Muscle layer of colon (tissue), 2 donors: ENCODE measurements around the gene ANK2.
A peak's percentile ranks its signal among the peaks of the same experiment; 100 is the strongest.

Experiments used
- H3K27ac ChIP-seq: one replicate; pipeline ENCODE4 v1.7.0; 2013; ENCODE audit warnings: low read depth, mild to moderate bottlenecking, low read length, moderate library complexity
- H3K27me3 ChIP-seq, 2 donors: one replicate each; pipeline ENCODE4 v1.7.0; 2013; ENCODE audit warnings: low read length in 2 of 2, mild to moderate bottlenecking in 2 of 2; ENCODE audit not compliant: insufficient read depth in 2 of 2, control insufficient read depth in 1 of 2
- H3K36me3 ChIP-seq: one replicate; pipeline ENCODE4 v1.7.0; 2013; ENCODE audit warnings: mild to moderate bottlenecking, low read length; ENCODE audit not compliant: insufficient read depth
- H3K4me1 ChIP-seq: one replicate; pipeline ENCODE4 v1.7.0; 2013; ENCODE audit warnings: mild to moderate bottlenecking, low read length; ENCODE audit not compliant: insufficient read depth
- H3K4me3 ChIP-seq, 2 donors: one replicate each; pipeline ENCODE4 v1.7.0; 2013; ENCODE audit warnings: low read length in 2 of 2, low read depth in 1 of 2, mild to moderate bottlenecking in 1 of 2, moderate library complexity in 1 of 2
- H3K9ac ChIP-seq: one replicate; pipeline ENCODE4 v1.7.0; 2013; ENCODE audit warnings: low read length
- H3K9me3 ChIP-seq: one replicate; pipeline ENCODE4 v1.7.0; 2013; ENCODE audit warnings: mild to moderate bottlenecking, low read length
- donor health status: abdominal sarcoma.
- donor health status: Adenocarcinoma of cecum.

The ANK2 gene

DNA sequence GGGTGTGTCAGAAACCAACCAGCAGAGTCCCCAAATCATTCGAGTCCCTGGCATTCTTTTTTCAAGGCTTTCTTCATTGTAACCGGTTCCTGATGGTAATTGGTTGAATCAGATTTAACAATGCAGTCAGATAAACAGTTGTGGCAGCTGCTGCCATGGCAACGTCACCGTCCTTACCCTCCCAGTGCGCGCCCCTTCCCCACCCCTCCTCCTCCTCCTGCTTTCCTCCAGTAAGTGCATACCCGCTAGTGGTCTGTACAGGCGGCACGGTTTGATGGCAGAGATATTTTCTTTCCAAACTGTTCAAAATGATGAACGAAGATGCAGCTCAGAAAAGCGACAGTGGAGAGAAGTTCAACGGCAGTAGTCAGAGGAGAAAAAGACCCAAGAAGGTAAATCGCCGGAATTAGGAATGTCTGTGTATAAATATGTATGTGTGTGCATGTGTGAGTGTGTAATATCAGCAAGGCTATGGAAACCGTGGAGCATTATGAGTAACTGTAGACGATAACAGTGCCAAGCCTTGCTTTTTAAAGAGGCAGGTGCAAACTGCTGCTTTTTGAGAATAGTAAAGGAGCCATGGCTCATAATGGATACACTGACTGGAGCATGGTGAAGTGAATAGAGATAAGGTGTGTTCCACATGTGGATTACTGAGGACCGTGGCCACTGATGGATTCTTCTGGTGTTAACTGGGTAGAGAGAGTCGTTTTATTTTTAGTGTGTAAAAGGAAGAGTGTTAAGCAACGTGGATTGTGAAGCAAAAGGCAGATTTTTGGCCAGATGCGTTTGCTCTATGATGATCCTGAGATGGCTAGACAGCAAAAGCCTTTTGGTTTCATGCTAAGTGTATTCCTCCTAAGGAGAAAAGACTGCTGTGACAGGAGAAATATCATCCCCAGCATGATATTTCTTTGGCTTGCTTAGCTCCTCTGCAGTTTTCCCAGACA, at the start of gene ANK2:
ANK2 (plus strand) TSS at position 233 of the 950 bp plus-strand sequence; CDS start at position 309, 76 bp downstream.
- no peaks in the 10 kb centered on the region for H3K36me3 ChIP-seq
- no peak within 1 kb of the TSS for H3K9ac ChIP-seq
- H3K9me3 ChIP-seq = no peaks in the 10 kb centered on the region
- H3K27me3 ChIP-seq = no peaks in the 10 kb centered on the region
- no peak within 1 kb of the TSS for H3K27ac ChIP-seq
- H3K4me3 ChIP-seq = peak within 1 kb of the TSS in 1 of 2 donors; percentile 50
- H3K4me1 ChIP-seq = peaks cover 8% of the 10 kb centered on the region

DNA sequence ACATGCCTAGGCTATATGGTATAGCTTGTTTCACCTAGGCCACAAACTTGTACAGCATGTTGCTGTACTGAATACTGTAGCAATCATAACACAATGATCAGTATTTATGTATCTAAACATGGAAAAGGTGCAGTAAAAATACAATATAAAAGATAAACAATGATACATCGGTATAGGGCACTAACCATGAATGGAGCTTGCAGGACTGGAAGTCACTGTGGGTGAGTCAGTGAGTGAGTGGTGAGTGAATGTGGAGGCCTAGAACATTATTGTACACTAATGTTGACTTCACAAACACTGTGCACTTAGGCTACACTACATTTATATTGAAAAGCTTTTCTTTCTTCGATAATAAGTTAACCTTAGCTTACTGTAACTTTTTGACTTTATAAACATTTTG, 45.6 kb upstream of the ANK2 start:
- Histone ChIP-seq H3K36me3 (no peaks in the 10 kb centered on the region), H3K4me1 (no peaks in the 10 kb centered on the region), H3K9ac (no peak overlapping the region), H3K9me3 (no peaks in the 10 kb centered on the region), H3K27me3 (no peaks in the 10 kb centered on the region), H3K27ac (no peak overlapping the region), H3K4me3 (no peak overlapping the region)

DNA sequence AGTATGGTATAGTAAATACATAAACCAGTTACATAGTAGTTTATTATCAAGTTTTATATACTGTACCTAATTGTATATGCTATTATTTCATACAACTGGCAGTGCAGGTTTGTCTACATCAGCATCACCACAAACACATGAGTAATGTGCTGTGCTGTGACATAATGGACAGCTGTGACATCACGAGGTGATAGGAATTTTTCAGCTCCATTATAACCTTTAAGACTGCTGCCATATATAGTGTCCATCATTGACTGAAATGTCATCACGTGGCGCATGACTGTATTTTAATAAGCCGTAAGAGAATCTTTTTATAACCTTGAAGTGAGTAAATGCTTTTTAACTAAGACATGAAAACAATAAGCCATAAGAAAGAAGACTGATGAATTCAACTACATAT, 44.8 kb upstream of the ANK2 start:
- H3K4me1 ChIP-seq = no peaks in the 10 kb centered on the region

DNA sequence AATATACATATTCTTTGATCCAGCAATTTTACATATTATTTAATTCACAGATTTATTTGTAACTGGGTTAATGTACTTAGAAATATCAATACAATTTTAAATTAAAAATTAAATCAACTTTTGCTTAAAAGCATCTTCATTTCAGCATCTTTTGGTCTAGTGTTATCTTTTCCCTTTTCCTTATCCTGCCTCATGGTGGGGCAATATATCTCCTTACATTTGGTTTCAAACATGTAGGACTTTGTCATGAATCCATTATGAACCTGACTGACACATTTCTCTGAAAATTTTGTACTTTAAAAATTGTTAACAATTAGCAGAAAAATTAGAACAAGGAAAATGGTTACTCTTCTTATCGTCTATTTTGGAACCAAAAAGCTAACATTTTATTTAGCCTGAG, 42.8 kb upstream of the ANK2 start:
- no peaks in the 10 kb centered on the region for H3K27me3 ChIP-seq
- H3K9ac ChIP-seq = no peak overlapping the region
- H3K4me1 ChIP-seq = no peaks in the 10 kb centered on the region

More for the DNA sequence above, 44.8 kb upstream of the ANK2 start:
- Histone ChIP-seq H3K27ac (no peak overlapping the region), H3K9me3 (no peaks in the 10 kb centered on the region), H3K9ac (no peak overlapping the region), H3K4me3 (no peak overlapping the region), H3K36me3 (no peaks in the 10 kb centered on the region), H3K27me3 (no peaks in the 10 kb centered on the region)

DNA sequence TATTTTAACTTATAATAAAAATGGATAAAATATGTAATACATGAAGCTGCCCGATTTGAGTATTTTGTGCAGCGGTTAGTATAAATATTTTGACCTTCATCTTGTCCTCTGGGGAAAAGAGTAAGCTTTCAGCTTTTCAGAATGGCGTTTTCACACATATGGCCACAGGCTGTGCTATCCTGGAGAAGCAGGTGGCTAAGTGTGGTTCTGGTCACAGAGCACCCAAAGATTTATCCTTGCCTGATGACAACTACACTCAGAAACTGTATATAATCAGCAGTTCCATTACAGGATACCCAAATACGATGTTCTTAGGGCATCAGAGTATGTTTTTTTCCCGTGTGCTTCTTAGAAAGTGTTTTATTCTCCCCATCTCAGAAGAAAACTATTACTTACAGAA, 42.3 kb upstream of the ANK2 start:
- Histone ChIP-seq H3K27ac (no peak overlapping the region), H3K36me3 (no peaks in the 10 kb centered on the region), H3K9ac (no peak overlapping the region), H3K27me3 (no peaks in the 10 kb centered on the region), H3K4me1 (no peaks in the 10 kb centered on the region), H3K4me3 (no peak overlapping the region), H3K9me3 (no peaks in the 10 kb centered on the region)

More for the DNA sequence above, 42.8 kb upstream of the ANK2 start:
- Histone ChIP-seq H3K27ac (no peak overlapping the region), H3K9me3 (no peaks in the 10 kb centered on the region), H3K4me3 (no peak overlapping the region), H3K36me3 (no peaks in the 10 kb centered on the region)

DNA sequence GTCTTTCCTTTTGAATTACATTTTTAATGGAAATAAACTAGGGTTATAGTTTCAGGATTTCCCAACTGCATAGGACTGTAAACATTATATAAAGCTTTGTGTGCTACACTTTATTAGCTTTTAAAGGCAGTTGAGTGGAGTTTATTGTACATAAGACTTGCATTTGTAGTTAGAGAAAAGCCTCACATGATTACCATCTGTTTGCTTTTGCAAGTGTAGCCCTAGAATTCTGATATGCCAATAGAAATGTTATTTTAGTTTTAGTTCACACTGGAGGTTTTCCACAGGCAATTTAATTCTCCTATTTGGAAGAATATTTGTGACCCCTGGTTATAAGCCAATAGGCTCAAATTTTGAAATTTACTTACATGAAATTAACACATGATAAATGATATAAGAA, 41.3 kb upstream of the ANK2 start:
- H3K9me3 ChIP-seq = no peaks in the 10 kb centered on the region
- no peaks in the 10 kb centered on the region for H3K36me3 ChIP-seq
- no peak overlapping the region for H3K4me3 ChIP-seq
- H3K9ac ChIP-seq = no peak overlapping the region
- no peak overlapping the region for H3K27ac ChIP-seq
- no peaks in the 10 kb centered on the region for H3K4me1 ChIP-seq
- no peaks in the 10 kb centered on the region for H3K27me3 ChIP-seq

DNA sequence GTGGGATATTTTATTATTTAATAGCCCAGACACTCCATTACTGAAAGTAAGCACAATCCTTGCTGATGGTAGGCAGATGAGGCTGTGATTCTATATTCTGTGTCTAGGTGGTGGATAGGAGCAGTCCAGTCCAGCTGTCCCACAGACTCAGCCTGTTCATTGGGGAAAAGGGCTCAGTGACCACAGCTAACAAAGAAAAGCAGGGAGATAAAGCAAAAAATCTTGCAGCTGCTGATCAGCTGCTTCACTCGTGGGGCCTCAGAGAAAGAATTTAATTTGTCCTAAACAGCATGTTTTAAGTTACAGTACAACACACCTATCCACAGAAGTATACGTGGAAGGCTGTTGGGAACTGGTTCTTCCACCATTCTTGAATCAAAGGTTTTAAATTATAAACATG, 40.7 kb upstream of the ANK2 start:
- Histone ChIP-seq H3K4me1 (no peaks in the 10 kb centered on the region), H3K36me3 (no peaks in the 10 kb centered on the region), H3K27me3 (no peaks in the 10 kb centered on the region), H3K9ac (no peak overlapping the region), H3K9me3 (no peaks in the 10 kb centered on the region), H3K4me3 (no peak overlapping the region), H3K27ac (no peak overlapping the region)

DNA sequence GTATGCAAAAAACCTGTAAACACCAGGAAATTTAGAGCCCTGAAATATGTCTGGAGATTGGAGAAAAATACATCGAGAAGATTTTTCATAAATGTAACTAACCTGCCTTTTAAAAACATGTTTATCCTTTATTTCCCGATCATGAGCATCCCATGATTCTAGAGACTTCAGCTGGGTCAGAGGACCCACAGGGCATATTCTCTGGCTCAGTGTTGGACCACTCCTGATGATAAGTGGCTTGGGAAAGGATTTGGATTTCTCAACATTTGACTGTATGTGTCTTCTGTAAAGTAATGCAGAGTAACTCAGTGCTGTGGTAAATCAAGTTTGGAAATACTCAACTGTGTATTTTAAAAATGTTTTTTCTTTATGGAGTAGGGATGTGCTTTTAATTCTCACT, 40.0 kb upstream of the ANK2 start:
- Histone ChIP-seq H3K27me3 (no peaks in the 10 kb centered on the region), H3K4me1 (no peaks in the 10 kb centered on the region), H3K9me3 (no peaks in the 10 kb centered on the region), H3K36me3 (no peaks in the 10 kb centered on the region), H3K4me3 (no peak overlapping the region), H3K27ac (no peak overlapping the region), H3K9ac (no peak overlapping the region)

DNA sequence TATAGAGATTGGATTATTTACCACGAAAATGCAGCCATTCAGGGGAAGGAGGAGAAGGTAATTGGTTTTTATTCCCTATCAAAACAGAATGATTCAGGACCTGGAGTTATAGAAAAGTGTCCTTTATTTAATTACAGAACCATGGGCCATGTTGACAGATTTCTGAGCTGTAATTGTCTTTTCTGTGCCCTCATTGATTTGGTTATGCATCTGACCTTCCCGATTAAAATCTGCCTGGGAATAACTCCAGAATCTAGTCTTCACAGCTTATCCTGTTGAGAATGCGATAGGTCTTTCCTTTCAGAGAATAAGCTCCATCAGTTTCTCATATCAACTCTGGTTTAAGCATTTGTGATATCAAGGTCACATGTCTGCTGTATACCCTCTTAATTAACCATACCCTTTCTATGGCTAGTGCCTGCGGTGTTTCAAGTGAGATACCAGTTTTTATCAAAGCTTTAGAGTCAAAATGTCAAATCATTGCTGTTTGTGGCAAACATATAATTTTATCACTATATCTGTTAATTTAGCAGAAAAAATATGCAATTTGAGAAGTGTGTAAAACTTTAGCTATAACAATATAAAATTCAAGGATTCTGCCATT, 37.2 kb upstream of the ANK2 start:
- Histone ChIP-seq H3K9ac (no peak overlapping the region), H3K36me3 (no peaks in the 10 kb centered on the region), H3K4me1 (no peaks in the 10 kb centered on the region), H3K4me3 (no peak overlapping the region), H3K27me3 (no peaks in the 10 kb centered on the region), H3K27ac (no peak overlapping the region), H3K9me3 (no peaks in the 10 kb centered on the region)

DNA sequence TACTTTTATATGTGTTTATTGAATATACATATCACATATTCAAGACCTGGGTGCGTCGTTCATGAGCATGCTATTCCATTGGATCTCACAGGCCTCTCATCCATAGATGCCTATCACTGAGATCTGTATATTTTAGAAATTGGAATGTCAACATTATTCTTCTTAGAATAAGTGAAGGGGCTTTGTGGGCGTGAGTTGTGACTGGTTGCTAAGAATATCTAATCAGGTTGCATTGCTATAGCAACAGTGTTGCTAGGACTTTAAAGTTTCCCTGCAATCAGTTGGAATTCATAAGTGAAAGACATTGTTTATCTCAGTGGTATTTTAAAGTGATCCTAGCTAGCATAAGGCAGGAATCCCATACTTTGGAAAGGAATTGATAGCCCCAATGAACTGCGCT, 36.7 kb upstream of the ANK2 start:
- Histone ChIP-seq H3K9me3 (no peaks in the 10 kb centered on the region), H3K9ac (no peak overlapping the region), H3K4me3 (no peak overlapping the region), H3K27me3 (no peaks in the 10 kb centered on the region), H3K4me1 (no peaks in the 10 kb centered on the region), H3K36me3 (no peaks in the 10 kb centered on the region), H3K27ac (no peak overlapping the region)

DNA sequence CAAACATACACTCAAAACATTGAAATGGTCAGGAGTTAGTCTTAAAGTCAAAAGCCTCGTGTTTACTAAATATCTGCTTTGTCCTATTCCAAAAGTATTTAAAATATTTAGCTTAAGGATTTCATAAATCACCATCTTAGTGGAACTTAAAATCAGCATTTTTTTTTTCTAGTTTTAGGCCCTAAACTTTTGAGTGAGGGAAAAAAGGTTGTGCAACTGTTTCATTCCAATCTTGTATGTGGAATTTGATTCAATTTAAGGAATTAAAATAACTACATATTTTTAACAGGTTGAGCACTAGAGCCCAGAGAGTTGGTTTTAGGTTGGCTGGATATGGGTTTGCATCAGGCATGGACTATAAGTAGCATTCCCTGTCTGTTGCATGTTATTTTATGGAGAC, 35.7 kb upstream of the ANK2 start:
- H3K4me1 ChIP-seq = no peaks in the 10 kb centered on the region
- H3K36me3 ChIP-seq = no peaks in the 10 kb centered on the region
- H3K9ac ChIP-seq = no peak overlapping the region
- no peaks in the 10 kb centered on the region for H3K27me3 ChIP-seq
- H3K9me3 ChIP-seq = no peaks in the 10 kb centered on the region
- no peak overlapping the region for H3K4me3 ChIP-seq
- H3K27ac ChIP-seq = no peak overlapping the region
